ENCODE measurements around the gene ME1.

DNA sequence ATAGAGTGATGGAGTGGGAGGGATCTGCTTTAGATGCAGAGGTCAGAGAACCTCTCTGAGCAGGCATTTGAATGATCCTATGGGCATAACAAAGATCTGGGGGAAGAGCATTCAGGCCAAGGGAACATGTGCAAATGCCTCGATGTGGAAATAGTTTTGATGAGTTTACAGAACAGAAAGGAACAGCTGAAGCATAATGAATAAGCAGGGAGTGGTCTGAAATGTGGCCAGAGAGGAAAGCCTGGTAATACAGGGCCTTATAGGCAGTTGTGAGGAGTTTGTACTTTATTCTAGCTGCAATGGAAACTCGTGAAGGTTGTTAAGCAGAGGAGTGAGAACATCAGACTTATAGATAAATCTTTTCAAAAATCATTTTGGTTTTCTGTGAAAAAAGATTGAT, 33.0 kb upstream of the ME1 start:
- TF ChIP-seq TEAD4 (IDR thresholded peaks at IDR 0.05) (no peak), EP300 (IDR thresholded peaks at IDR 0.05; ENCODE audit: borderline replicate concordance) (no peak), RAD21 (IDR thresholded peaks at IDR 0.05; ENCODE audit: low read depth) (no peak), TCF12 (IDR thresholded peaks at IDR 0.05; ENCODE audit: low read depth) (no peak), MAX (IDR thresholded peaks at IDR 0.05) (no peak), CEBPB (IDR thresholded peaks at IDR 0.05) (no peak), EGR1 (IDR thresholded peaks at IDR 0.05) (no peak), NFIC (IDR thresholded peaks at IDR 0.05) (no peak), FOXM1 (IDR thresholded peaks at IDR 0.05; ENCODE audit: borderline replicate concordance, low read depth) (no peak)
- TF ChIP-seq, protein P1, sequence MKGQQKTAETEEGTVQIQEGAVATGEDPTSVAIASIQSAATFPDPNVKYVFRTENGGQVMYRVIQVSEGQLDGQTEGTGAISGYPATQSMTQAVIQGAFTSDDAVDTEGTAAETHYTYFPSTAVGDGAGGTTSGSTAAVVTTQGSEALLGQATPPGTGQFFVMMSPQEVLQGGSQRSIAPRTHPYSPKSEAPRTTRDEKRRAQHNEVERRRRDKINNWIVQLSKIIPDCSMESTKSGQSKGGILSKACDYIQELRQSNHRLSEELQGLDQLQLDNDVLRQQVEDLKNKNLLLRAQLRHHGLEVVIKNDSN (IDR thresholded peaks at IDR 0.05), result no peak
